ENCODE data around the gene FOCAD. TPM values are rescaled to one million over a fixed set of nuclear protein-coding genes. Genes with fewer than 3 reads are reported as not detected.
A peak's percentile ranks its signal among the peaks of the same experiment; 100 is the strongest.
"Not testable (repeated sequence)": the region's sequence is repeated elsewhere in the genome, so short reads cannot be mapped to it uniquely, and the experiment has no call there.

The FOCAD gene
- total RNA-seq, 1 experiment from 2014 or later, result 34.9 TPM

- Histone ChIP-seq H3K4me1 (ENCODE audit: low read length) (peaks cover 5% of the 10 kb centered on the region; the same call in 1 of the 2 replicates), H3K36me3 (ENCODE audit: insufficient read depth, low read length) (no peaks in the 10 kb centered on the region), H3K9me2 (replicated peaks; ENCODE audit: insufficient read depth, low read length) (no peaks in the 10 kb centered on the region), H3K4me2 (ENCODE audit: low read depth, low read length, poor library complexity, severe bottlenecking) (no peak overlapping the region), H3K79me2 (ENCODE audit: low read length) (no peaks in the 10 kb centered on the region), H3K4me3 (ENCODE audit: low read length) (no peak overlapping the region), H3K9ac (ENCODE audit: low read length) (no peak overlapping the region), H3K27ac (ENCODE audit: low read length) (no peak overlapping the region), H3K9me3 (ENCODE audit: low read length) (no peaks in the 10 kb centered on the region), H2AFZ (ENCODE audit: low read length) (no peak overlapping the region), H3K27me3 (ENCODE audit: low read length) (no peaks in the 10 kb centered on the region), H4K20me1 (ENCODE audit: insufficient read depth, low read depth, low read length) (no peaks in the 10 kb centered on the region)
- DNase-seq, result no peak
Measured at GRCh38 chr9:20662156-20662555, 21.9 kb upstream of the FOCAD start.

GRCh38 chr9:20663133-20663532, 20.9 kb upstream of the FOCAD start:
- Histone ChIP-seq H3K4me3 (ENCODE audit: low read length) (no peak overlapping the region), H3K4me1 (ENCODE audit: low read length) (peaks cover 5% of the 10 kb centered on the region; the same call in 1 of the 2 replicates), H2AFZ (ENCODE audit: low read length) (no peak overlapping the region), H3K9me3 (ENCODE audit: low read length) (no peaks in the 10 kb centered on the region), H3K27me3 (ENCODE audit: low read length) (no peaks in the 10 kb centered on the region), H3K36me3 (ENCODE audit: insufficient read depth, low read length) (no peaks in the 10 kb centered on the region), H3K79me2 (ENCODE audit: low read length) (no peaks in the 10 kb centered on the region), H4K20me1 (ENCODE audit: insufficient read depth, low read depth, low read length) (no peaks in the 10 kb centered on the region), H3K4me2 (ENCODE audit: low read depth, low read length, poor library complexity, severe bottlenecking) (no peak overlapping the region), H3K27ac (ENCODE audit: low read length) (no peak overlapping the region), H3K9me2 (replicated peaks; ENCODE audit: insufficient read depth, low read length) (no peaks in the 10 kb centered on the region), H3K9ac (ENCODE audit: low read length) (no peak overlapping the region)
- DNase-seq, result no peak

GRCh38 chr9:20664501-20664900, 19.6 kb upstream of the FOCAD start:
- Histone ChIP-seq H3K9ac (ENCODE audit: low read length) (no peak overlapping the region), H3K27me3 (ENCODE audit: low read length) (no peaks in the 10 kb centered on the region), H3K4me2 (ENCODE audit: low read depth, low read length, poor library complexity, severe bottlenecking) (no peak overlapping the region), H3K79me2 (ENCODE audit: low read length) (no peaks in the 10 kb centered on the region), H3K9me2 (replicated peaks; ENCODE audit: insufficient read depth, low read length) (no peaks in the 10 kb centered on the region), H2AFZ (ENCODE audit: low read length) (no peak overlapping the region), H4K20me1 (ENCODE audit: insufficient read depth, low read depth, low read length) (no peaks in the 10 kb centered on the region), H3K27ac (ENCODE audit: low read length) (no peak overlapping the region), H3K36me3 (ENCODE audit: insufficient read depth, low read length) (no peaks in the 10 kb centered on the region), H3K9me3 (ENCODE audit: low read length) (no peaks in the 10 kb centered on the region), H3K4me1 (ENCODE audit: low read length) (no peaks in the 10 kb centered on the region), H3K4me3 (ENCODE audit: low read length) (no peak overlapping the region)
- DNase-seq, result no peak

- Histone ChIP-seq H3K9me2 (replicated peaks; ENCODE audit: insufficient read depth, low read length) (no peaks in the 10 kb centered on the region), H4K20me1 (ENCODE audit: insufficient read depth, low read depth, low read length) (no peaks in the 10 kb centered on the region), H3K4me3 (ENCODE audit: low read length) (no peak overlapping the region), H2AFZ (ENCODE audit: low read length) (no peak overlapping the region), H3K9me3 (ENCODE audit: low read length) (no peaks in the 10 kb centered on the region), H3K4me1 (ENCODE audit: low read length) (no peaks in the 10 kb centered on the region), H3K4me2 (ENCODE audit: low read depth, low read length, poor library complexity, severe bottlenecking) (no peak overlapping the region), H3K79me2 (ENCODE audit: low read length) (no peaks in the 10 kb centered on the region), H3K27me3 (ENCODE audit: low read length) (no peaks in the 10 kb centered on the region), H3K36me3 (ENCODE audit: insufficient read depth, low read length) (no peaks in the 10 kb centered on the region), H3K9ac (ENCODE audit: low read length) (no peak overlapping the region), H3K27ac (ENCODE audit: low read length) (no peak overlapping the region)
- DNase-seq, result peak; percentile 28
Measured at GRCh38 chr9:20670395-20670794, 13.7 kb upstream of the FOCAD start.

GRCh38 chr9:20671635-20672034, 12.4 kb upstream of the FOCAD start:
- Histone ChIP-seq H3K9ac (ENCODE audit: low read length) (no peak overlapping the region), H3K9me2 (replicated peaks; ENCODE audit: insufficient read depth, low read length) (no peaks in the 10 kb centered on the region), H3K4me2 (ENCODE audit: low read depth, low read length, poor library complexity, severe bottlenecking) (no peak overlapping the region), H3K9me3 (ENCODE audit: low read length) (no peaks in the 10 kb centered on the region), H3K4me1 (ENCODE audit: low read length) (no peaks in the 10 kb centered on the region), H3K79me2 (ENCODE audit: low read length) (no peaks in the 10 kb centered on the region), H3K36me3 (ENCODE audit: insufficient read depth, low read length) (no peaks in the 10 kb centered on the region), H2AFZ (ENCODE audit: low read length) (no peak overlapping the region), H4K20me1 (ENCODE audit: insufficient read depth, low read depth, low read length) (no peaks in the 10 kb centered on the region), H3K27me3 (ENCODE audit: low read length) (no peaks in the 10 kb centered on the region), H3K27ac (ENCODE audit: low read length) (no peak overlapping the region), H3K4me3 (ENCODE audit: low read length) (no peak overlapping the region)
- no peak for DNase-seq

GRCh38 chr9:20673537-20673936, 10.5 kb upstream of the FOCAD start:
- H3K4me3 ChIP-seq (ENCODE audit: low read length); H3K4me2 ChIP-seq (ENCODE audit: low read depth, low read length, poor library complexity, severe bottlenecking); H3K27ac ChIP-seq (ENCODE audit: low read length); H3K27me3 ChIP-seq (ENCODE audit: low read length); H3K79me2 ChIP-seq (ENCODE audit: low read length); H2AFZ ChIP-seq (ENCODE audit: low read length); H3K4me1 ChIP-seq (ENCODE audit: low read length); H4K20me1 ChIP-seq (ENCODE audit: insufficient read depth, low read depth, low read length); DNase-seq; H3K9ac ChIP-seq (ENCODE audit: low read length); H3K9me2 ChIP-seq (replicated peaks; ENCODE audit: insufficient read depth, low read length); H3K36me3 ChIP-seq (ENCODE audit: insufficient read depth, low read length); H3K9me3 ChIP-seq (ENCODE audit: low read length): not testable (repeated sequence)

GRCh38 chr9:20681467-20681866, 2.6 kb upstream of the FOCAD start:
- no peaks in the 10 kb centered on the region for H3K9me3 ChIP-seq (ENCODE audit: low read length)
- H3K27ac ChIP-seq (ENCODE audit: low read length), result no peak overlapping the region
- no peak overlapping the region for H3K9ac ChIP-seq (ENCODE audit: low read length)
- H3K4me1 ChIP-seq (ENCODE audit: low read length), result peaks cover 18% of the 10 kb centered on the region
- H3K4me2 ChIP-seq (ENCODE audit: low read depth, low read length, poor library complexity, severe bottlenecking), result no peak overlapping the region
- no peaks in the 10 kb centered on the region for H3K9me2 ChIP-seq (replicated peaks; ENCODE audit: insufficient read depth, low read length)
- H3K36me3 ChIP-seq (ENCODE audit: insufficient read depth, low read length), result no peaks in the 10 kb centered on the region
- no peak overlapping the region for H2AFZ ChIP-seq (ENCODE audit: low read length)
- no peak overlapping the region for H3K4me3 ChIP-seq (ENCODE audit: low read length)
- no peaks in the 10 kb centered on the region for H4K20me1 ChIP-seq (ENCODE audit: insufficient read depth, low read depth, low read length)
- DNase-seq, result no peak
- H3K27me3 ChIP-seq (ENCODE audit: low read length), result no peaks in the 10 kb centered on the region
- H3K79me2 ChIP-seq (ENCODE audit: low read length), result no peaks in the 10 kb centered on the region

- 0 out of 2 replicates have a peak, but pooled peaks cover 13% of the 10 kb centered on the region for H4K20me1 ChIP-seq (ENCODE audit: insufficient read depth, low read depth, low read length)
- H3K36me3 ChIP-seq (ENCODE audit: insufficient read depth, low read length), result no peaks in the 10 kb centered on the region
- peak overlapping the region; percentile 81 for H3K9ac ChIP-seq (ENCODE audit: low read length)
- peak overlapping the region; percentile 99 for H3K4me2 ChIP-seq (ENCODE audit: low read depth, low read length, poor library complexity, severe bottlenecking)
- H3K79me2 ChIP-seq (ENCODE audit: low read length), result no peaks in the 10 kb centered on the region
- peak overlapping the region; percentile 98 for H2AFZ ChIP-seq (ENCODE audit: low read length)
- H3K9me3 ChIP-seq (ENCODE audit: low read length), result no peaks in the 10 kb centered on the region
- DNase-seq, result peak; percentile 58
- H3K4me3 ChIP-seq (ENCODE audit: low read length), result peak overlapping the region; percentile 97
- no peaks in the 10 kb centered on the region for H3K9me2 ChIP-seq (replicated peaks; ENCODE audit: insufficient read depth, low read length)
- no peak overlapping the region for H3K27ac ChIP-seq (ENCODE audit: low read length)
- no peaks in the 10 kb centered on the region for H3K27me3 ChIP-seq (ENCODE audit: low read length)
- H3K4me1 ChIP-seq (ENCODE audit: low read length), result peaks cover 18% of the 10 kb centered on the region
Measured at GRCh38 chr9:20683351-20684034, 566 bp upstream of the FOCAD start.
